Muscle layer of colon (tissue), 2 donors: ENCODE results near the gene TRDN.

Experiments
- H3K27ac ChIP-seq: one replicate; pipeline ENCODE4 v1.7.0; 2013; ENCODE audit warnings: low read depth, mild to moderate bottlenecking, low read length, moderate library complexity
- H3K27me3 ChIP-seq, 2 donors: one replicate each; pipeline ENCODE4 v1.7.0; 2013; ENCODE audit warnings: low read length in 2 of 2, mild to moderate bottlenecking in 2 of 2; ENCODE audit not compliant: insufficient read depth in 2 of 2, control insufficient read depth in 1 of 2
- H3K36me3 ChIP-seq: one replicate; pipeline ENCODE4 v1.7.0; 2013; ENCODE audit warnings: mild to moderate bottlenecking, low read length; ENCODE audit not compliant: insufficient read depth
- H3K4me1 ChIP-seq: one replicate; pipeline ENCODE4 v1.7.0; 2013; ENCODE audit warnings: mild to moderate bottlenecking, low read length; ENCODE audit not compliant: insufficient read depth
- H3K4me3 ChIP-seq, 2 donors: one replicate each; pipeline ENCODE4 v1.7.0; 2013; ENCODE audit warnings: low read length in 2 of 2, low read depth in 1 of 2, mild to moderate bottlenecking in 1 of 2, moderate library complexity in 1 of 2
- H3K9ac ChIP-seq: one replicate; pipeline ENCODE4 v1.7.0; 2013; ENCODE audit warnings: low read length
- H3K9me3 ChIP-seq: one replicate; pipeline ENCODE4 v1.7.0; 2013; ENCODE audit warnings: mild to moderate bottlenecking, low read length
- donor health status: abdominal sarcoma.
- donor health status: Adenocarcinoma of cecum.

The TRDN gene

GRCh38 chr6:123383718-123384117, 253.0 kb downstream of the TRDN start:
- Histone ChIP-seq H3K4me3 (no peak overlapping the region), H3K27me3 (no peaks in the 10 kb centered on the region), H3K27ac (no peak overlapping the region), H3K9me3 (no peaks in the 10 kb centered on the region), H3K9ac (no peak overlapping the region), H3K36me3 (no peaks in the 10 kb centered on the region), H3K4me1 (no peaks in the 10 kb centered on the region)

DNA sequence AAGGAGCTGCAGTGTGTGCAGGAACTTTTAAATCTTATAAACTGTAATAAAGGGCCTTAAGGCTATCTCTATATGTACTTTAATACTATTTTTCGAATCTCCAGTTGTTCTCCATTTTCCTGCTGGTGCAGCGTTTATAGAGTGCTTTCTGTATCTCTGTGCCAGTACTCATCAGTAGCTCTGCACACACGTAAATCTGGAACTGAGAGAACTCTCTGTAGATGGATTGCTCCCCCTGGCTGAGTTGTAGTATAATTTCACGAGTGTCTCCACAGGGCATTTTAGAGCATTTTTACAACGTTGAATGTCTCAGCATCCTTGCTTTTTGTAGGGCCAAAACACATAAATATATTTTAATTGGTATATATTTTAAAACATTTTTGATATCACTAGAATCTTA, 256.5 kb downstream of the TRDN start:
- H3K9ac ChIP-seq: no peak overlapping the region
- H3K36me3 ChIP-seq: no peaks in the 10 kb centered on the region
- no peak overlapping the region for H3K27ac ChIP-seq
- H3K4me3 ChIP-seq: no peak overlapping the region
- H3K4me1 ChIP-seq: no peaks in the 10 kb centered on the region
- no peaks in the 10 kb centered on the region for H3K27me3 ChIP-seq
- H3K9me3 ChIP-seq: no peaks in the 10 kb centered on the region

DNA sequence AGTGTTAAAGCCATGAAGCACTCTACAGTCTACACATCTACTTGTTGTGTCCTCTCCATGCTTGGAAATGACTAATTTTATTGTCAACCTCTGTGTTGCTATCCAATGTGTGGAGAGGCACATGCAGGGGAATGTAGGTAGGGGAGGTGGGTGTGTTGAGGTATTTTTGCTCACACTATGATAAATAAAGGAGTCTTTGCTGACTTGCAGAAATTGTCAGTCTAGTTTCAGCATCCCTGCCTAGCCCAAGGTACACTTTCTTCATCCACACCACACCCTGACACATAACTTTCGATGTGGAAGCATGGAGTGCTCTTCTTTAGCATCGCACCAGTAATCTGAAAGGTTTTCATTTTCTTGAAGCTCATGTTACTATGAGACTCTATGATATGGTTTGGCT, 264.0 kb downstream of the TRDN start:
- H3K9ac ChIP-seq: no peak overlapping the region
- no peak overlapping the region for H3K4me3 ChIP-seq
- H3K9me3 ChIP-seq: no peaks in the 10 kb centered on the region
- no peaks in the 10 kb centered on the region for H3K36me3 ChIP-seq
- H3K27me3 ChIP-seq: no peaks in the 10 kb centered on the region
- no peak overlapping the region for H3K27ac ChIP-seq
- no peaks in the 10 kb centered on the region for H3K4me1 ChIP-seq

GRCh38 chr6:123363912-123364311, 272.8 kb downstream of the TRDN start:
- no peaks in the 10 kb centered on the region for H3K36me3 ChIP-seq
- H3K4me1 ChIP-seq: no peaks in the 10 kb centered on the region
- no peaks in the 10 kb centered on the region for H3K27me3 ChIP-seq
- H3K9me3 ChIP-seq: no peaks in the 10 kb centered on the region
- H3K4me3 ChIP-seq: no peak overlapping the region
- H3K9ac ChIP-seq: no peak overlapping the region
- H3K27ac ChIP-seq: no peak overlapping the region

DNA sequence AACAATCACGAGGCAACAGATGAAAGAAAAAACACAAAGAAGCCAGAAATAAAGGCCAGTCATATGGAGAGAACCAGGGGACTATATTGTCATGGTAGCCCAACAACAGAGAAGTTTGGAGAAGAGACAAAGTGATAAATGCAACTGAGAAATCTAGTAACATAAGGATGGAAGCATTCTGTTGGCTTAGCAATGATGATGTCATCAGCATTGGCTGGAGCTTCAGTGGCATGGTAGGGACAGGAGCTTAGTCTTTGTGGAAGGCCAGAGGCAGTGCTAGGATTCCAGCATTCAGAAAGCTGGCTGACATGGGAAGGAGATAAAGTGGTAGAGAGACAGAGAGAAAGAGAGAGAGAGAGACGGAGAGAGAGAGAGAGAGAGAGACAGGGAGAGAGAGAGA, 276.4 kb downstream of the TRDN start:
- H3K4me1 ChIP-seq: no peaks in the 10 kb centered on the region
- no peak overlapping the region for H3K9ac ChIP-seq
- H3K4me3 ChIP-seq: no peak overlapping the region
- H3K9me3 ChIP-seq: no peaks in the 10 kb centered on the region
- H3K27me3 ChIP-seq: no peaks in the 10 kb centered on the region
- no peak overlapping the region for H3K27ac ChIP-seq
- no peaks in the 10 kb centered on the region for H3K36me3 ChIP-seq

- Histone ChIP-seq H3K9me3 (no peaks in the 10 kb centered on the region), H3K36me3 (no peaks in the 10 kb centered on the region), H3K4me3 (no peak overlapping the region), H3K4me1 (no peaks in the 10 kb centered on the region), H3K9ac (no peak overlapping the region), H3K27me3 (no peaks in the 10 kb centered on the region), H3K27ac (no peak overlapping the region)
These were observed 284.0 kb downstream of the TRDN start for GRCh38 chr6:123352705-123353104.

DNA sequence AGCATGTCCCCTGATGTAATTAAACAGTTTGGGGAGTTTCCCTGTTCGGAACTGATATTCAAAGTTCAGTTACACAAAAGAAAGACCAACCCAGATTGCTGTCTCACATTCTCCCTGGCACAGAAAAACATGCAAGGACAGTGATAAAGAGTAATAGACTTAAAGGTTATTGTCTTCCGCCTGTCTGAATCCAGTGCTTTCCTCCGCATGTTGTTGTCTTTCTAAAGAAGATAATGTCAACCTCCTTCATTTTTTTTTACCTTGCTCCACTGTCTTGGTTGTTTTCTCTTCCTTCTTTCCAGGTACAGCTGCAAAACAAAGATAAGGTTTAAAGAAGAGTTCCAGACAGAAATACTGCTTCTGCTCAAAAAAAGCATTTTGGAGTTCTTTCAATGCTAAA, 284.5 kb downstream of the TRDN start:
- Histone ChIP-seq H3K9me3 (no peaks in the 10 kb centered on the region), H3K9ac (no peak overlapping the region), H3K4me3 (no peak overlapping the region), H3K4me1 (no peaks in the 10 kb centered on the region), H3K27me3 (no peaks in the 10 kb centered on the region), H3K36me3 (no peaks in the 10 kb centered on the region), H3K27ac (no peak overlapping the region)

DNA sequence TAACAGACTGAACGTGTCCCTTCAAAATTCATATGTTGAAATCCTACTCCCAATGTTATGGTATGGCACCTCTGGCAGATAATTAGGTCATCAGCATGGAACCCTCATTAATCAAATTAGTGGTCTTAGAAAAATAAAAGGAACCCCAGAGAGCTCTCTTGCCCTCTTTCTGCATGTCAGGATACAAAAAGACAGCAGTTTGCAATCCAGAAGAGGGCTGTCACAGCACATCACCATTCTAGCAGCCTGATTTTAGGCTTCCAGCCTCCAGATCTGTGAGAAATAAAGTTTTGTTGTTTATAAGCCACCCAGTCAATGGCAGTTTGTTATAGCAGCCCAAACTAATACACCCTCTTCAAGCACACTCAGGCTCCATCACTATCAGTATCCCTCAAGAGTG, 292.9 kb downstream of the TRDN start:
- Histone ChIP-seq H3K27ac (no peak overlapping the region), H3K9me3 (no peaks in the 10 kb centered on the region), H3K9ac (no peak overlapping the region), H3K27me3 (no peaks in the 10 kb centered on the region), H3K36me3 (no peaks in the 10 kb centered on the region), H3K4me3 (no peak overlapping the region), H3K4me1 (no peaks in the 10 kb centered on the region)

DNA sequence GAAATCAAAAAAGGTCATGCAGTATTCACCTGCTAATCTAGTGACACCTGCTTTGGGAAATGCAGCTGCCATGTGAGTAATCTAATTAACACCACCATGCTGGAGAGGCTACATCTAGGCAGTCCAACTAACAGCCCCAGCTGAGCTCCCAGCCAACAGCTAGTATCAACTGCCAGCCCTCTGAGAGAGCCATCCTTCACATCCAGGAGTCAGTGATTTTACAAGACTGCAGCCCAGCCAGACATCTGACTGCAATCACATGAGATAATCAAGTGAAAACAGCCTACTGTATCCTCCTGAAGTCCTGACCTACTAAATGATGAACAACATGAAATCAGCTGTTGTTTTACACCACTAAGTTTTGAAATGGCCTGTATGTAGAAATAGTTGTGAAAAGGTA, 298.4 kb downstream of the TRDN start:
- Histone ChIP-seq H3K27ac (no peak overlapping the region), H3K9me3 (no peaks in the 10 kb centered on the region), H3K9ac (no peak overlapping the region), H3K4me3 (no peak overlapping the region), H3K4me1 (no peaks in the 10 kb centered on the region), H3K27me3 (no peaks in the 10 kb centered on the region), H3K36me3 (no peaks in the 10 kb centered on the region)

DNA sequence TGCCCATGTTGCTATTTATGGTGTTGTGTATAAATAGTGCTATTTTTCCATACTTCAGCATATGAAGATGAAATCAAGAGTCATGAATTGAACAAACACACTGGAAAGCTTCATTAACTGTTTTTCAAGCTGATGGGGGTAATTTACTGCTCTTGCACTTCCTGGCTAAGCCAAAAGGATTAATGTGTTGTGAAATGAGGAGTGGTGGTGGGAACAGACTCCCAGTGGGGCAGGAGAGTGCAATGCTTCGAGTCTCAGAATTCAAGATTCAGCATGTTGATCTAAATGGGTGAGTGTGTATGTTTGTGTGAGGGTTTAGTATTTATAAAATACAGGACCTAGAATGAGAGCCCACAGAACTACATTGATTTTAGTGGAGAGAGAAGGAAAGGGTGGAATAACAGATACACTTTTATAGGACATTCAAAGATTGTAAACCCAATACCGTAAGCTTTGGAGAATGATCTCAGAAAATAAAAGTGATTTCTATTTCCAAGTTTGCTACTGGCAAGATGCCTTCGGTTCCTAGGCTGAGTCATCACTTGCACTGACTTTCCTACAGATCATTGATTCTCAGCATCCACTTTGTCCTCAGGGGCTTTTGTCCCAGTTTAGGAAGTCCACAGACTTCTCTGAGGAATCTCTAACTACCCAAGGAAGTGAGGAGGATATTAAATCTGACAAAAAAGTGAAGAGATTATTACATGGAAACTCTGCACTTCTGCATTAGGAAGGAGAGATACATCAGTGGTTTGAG, 303.6 kb downstream of the TRDN start:
- H3K4me1 ChIP-seq: no peaks in the 10 kb centered on the region
- H3K9ac ChIP-seq: no peak overlapping the region
- no peaks in the 10 kb centered on the region for H3K9me3 ChIP-seq
- no peak overlapping the region for H3K4me3 ChIP-seq
- no peaks in the 10 kb centered on the region for H3K36me3 ChIP-seq
- no peak overlapping the region for H3K27ac ChIP-seq
- no peaks in the 10 kb centered on the region for H3K27me3 ChIP-seq

GRCh38 chr6:123332070-123332469, 304.7 kb downstream of the TRDN start:
- no peaks in the 10 kb centered on the region for H3K36me3 ChIP-seq
- no peaks in the 10 kb centered on the region for H3K9me3 ChIP-seq

DNA sequence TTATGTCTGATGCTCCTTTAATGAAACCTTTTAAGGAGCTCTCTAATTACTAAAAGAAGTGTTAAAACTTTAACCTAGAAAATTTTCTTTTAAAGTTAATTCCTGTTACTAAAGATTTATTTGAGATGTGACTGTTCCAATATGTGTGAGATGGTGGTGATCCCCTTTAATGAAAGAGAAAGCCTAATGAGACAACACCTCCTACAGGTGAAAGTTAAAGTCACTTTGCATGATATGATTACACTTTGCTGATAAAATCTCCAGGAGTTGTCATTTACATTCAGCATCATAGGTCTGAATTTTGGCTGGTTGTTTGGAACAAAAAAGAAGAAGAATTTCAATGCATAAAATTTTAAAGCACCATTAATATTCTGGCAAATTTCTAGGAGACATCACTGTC, 307.4 kb downstream of the TRDN start:
- no peak overlapping the region for H3K27ac ChIP-seq
- H3K9ac ChIP-seq: no peak overlapping the region
- no peak overlapping the region for H3K4me3 ChIP-seq
- no peaks in the 10 kb centered on the region for H3K4me1 ChIP-seq
- H3K36me3 ChIP-seq: no peaks in the 10 kb centered on the region
- no peaks in the 10 kb centered on the region for H3K27me3 ChIP-seq
- H3K9me3 ChIP-seq: no peaks in the 10 kb centered on the region

More at GRCh38 chr6:123332070-123332469, 304.7 kb downstream of the TRDN start:
- no peak overlapping the region for H3K27ac ChIP-seq
- H3K4me3 ChIP-seq: no peak overlapping the region
- H3K9ac ChIP-seq: no peak overlapping the region
- no peaks in the 10 kb centered on the region for H3K4me1 ChIP-seq
- H3K27me3 ChIP-seq: no peaks in the 10 kb centered on the region
